Ishikawa (cell line): ENCODE results near the gene FOXRED2.

ENCODE experiments used
- CEBPB ChIP-seq: IDR thresholded peaks from 2 replicates; pipeline ENCODE4 v1.6.1; 2012
- EGR1 ChIP-seq: IDR thresholded peaks from 2 replicates; pipeline ENCODE4 v1.6.1; 2012
- EP300 ChIP-seq: IDR thresholded peaks from 2 replicates; pipeline ENCODE4 v1.6.1; 2012; ENCODE audit warnings: borderline replicate concordance
- RAD21 ChIP-seq: IDR thresholded peaks from 2 replicates; pipeline ENCODE4 v1.6.1; 2012; ENCODE audit warnings: low read depth
- REST ChIP-seq: IDR thresholded peaks from 2 replicates; pipeline ENCODE4 v1.6.1; 2012; ENCODE audit warnings: low read depth, mild to moderate bottlenecking
- TAF1 ChIP-seq: IDR thresholded peaks from 2 replicates; pipeline ENCODE4 v1.6.1; 2012; ENCODE audit warnings: low read depth, mild to moderate bottlenecking
- ZBTB7A ChIP-seq: IDR thresholded peaks from 2 replicates; pipeline ENCODE4 v1.6.1; 2012; ENCODE audit warnings: low read depth

- TF ChIP-seq RAD21 (peak; percentile 95), TAF1 (no peak), ZBTB7A (no peak), REST (no peak), EGR1 (no peak), CEBPB (no peak), EP300 (no peak)
These were observed 36.5 kb downstream of the FOXRED2 start for GRCh38 chr22:36470162-36470993.
